IMR-90 (cell line): ENCODE data around the gene ZC3H8. TPM values are rescaled to one million over a fixed set of nuclear protein-coding genes. Genes with fewer than 3 reads are reported as not detected.

Experiments used
- ATAC-seq: fragments of 200-7000 bp; cut with Tn5 transposase; 2 replicates; pipeline ENCODE4 v1.9.1; 2020; ENCODE audit warnings: low read depth, mild to moderate bottlenecking, moderate library complexity
- BruUV-seq: library from RNA; stranded (reverse); fragments of 400-500 nt; replicated peaks from 2 replicates; lab custom pipeline; 2021; lab: Mats Ljungman, UMichigan
- CTCF ChIA-PET: fragments of 300-600 bp; formaldehyde crosslinking; extraction: SDS; loops from one replicate; lab custom pipeline; 2021; ENCODE audit warnings: antibody characterized with exemption; lab: Yijun Ruan, JAX
- POLR2A ChIA-PET: fragments of 300-600 bp; sonication (Branson Sonifier 250); formaldehyde crosslinking; loops from one replicate; lab custom pipeline; 2022; ENCODE audit warnings: antibody characterized with exemption; ENCODE audit not compliant: unreplicated experiment; lab: Charles Lee
- DNase-seq: peaks from one replicate; pipeline ENCODE4 v3.0.0; 2013
- H2AFZ ChIP-seq: replicated peaks from 2 replicates; pipeline ENCODE3; 2013; ENCODE audit warnings: low read length, mild to moderate bottlenecking; ENCODE audit not compliant: poor library complexity
- H2AK5ac ChIP-seq: 2 replicates; pipeline ENCODE4 v1.6.1; 2013; ENCODE audit warnings: low read depth, low read length, inconsistent platforms
- H2AK9ac ChIP-seq: replicated peaks from 2 replicates; pipeline ENCODE3; 2013; ENCODE audit warnings: mild to moderate bottlenecking, low read depth, low read length, moderate library complexity; ENCODE audit not compliant: poor library complexity
- H2BK120ac ChIP-seq: 2 replicates; pipeline ENCODE4 v1.6.1; 2013; ENCODE audit warnings: low read depth, low read length, inconsistent platforms
- H2BK15ac ChIP-seq: 3 replicates; pipeline ENCODE4 v1.6.1; 2013; ENCODE audit warnings: low read depth, low read length, inconsistent platforms
- H2BK20ac ChIP-seq: 2 replicates; pipeline ENCODE4 v1.6.1; 2013; ENCODE audit warnings: low read depth, mild to moderate bottlenecking, inconsistent platforms, low read length, moderate library complexity
- H2BK5ac ChIP-seq: 2 replicates; pipeline ENCODE4 v1.6.1; 2013; ENCODE audit warnings: mild to moderate bottlenecking, low read depth, low read length, inconsistent platforms; ENCODE audit not compliant: poor library complexity, severe bottlenecking
- H3K14ac ChIP-seq: replicated peaks from 2 replicates; pipeline ENCODE4 v1.6.1; 2013; ENCODE audit warnings: low read depth, low read length, inconsistent platforms
- H3K18ac ChIP-seq: 2 replicates; pipeline ENCODE4 v1.6.1; 2013; ENCODE audit warnings: low read depth, low read length, control low read depth
- H3K23ac ChIP-seq: 2 replicates; pipeline ENCODE4 v1.6.1; 2013; ENCODE audit warnings: low read depth, low read length, inconsistent platforms
- H3K27ac ChIP-seq: 2 replicates; pipeline ENCODE4 v1.5.1; 2013; ENCODE audit warnings: mild to moderate bottlenecking, control low read depth, low read length; ENCODE audit not compliant: insufficient read depth
- H3K27me3 ChIP-seq: 2 replicates; pipeline ENCODE4 v1.6.1; 2013; ENCODE audit warnings: low read length; ENCODE audit not compliant: control insufficient read depth, insufficient read depth
- H3K36me3 ChIP-seq: 2 replicates; pipeline ENCODE4 v1.6.1; 2013; ENCODE audit warnings: low read length, mixed read lengths; ENCODE audit not compliant: control insufficient read depth, insufficient read depth
- H3K4ac ChIP-seq: 2 replicates; pipeline ENCODE4 v1.6.1; 2013; ENCODE audit warnings: low read depth, low read length, inconsistent platforms
- H3K4me1 ChIP-seq: 2 replicates; pipeline ENCODE4 v1.6.1; 2013; ENCODE audit warnings: low read length, mixed read lengths; ENCODE audit not compliant: control insufficient read depth, insufficient read depth
- H3K4me2 ChIP-seq: 2 replicates; pipeline ENCODE4 v1.6.1; 2013; ENCODE audit warnings: low read depth, mild to moderate bottlenecking, control low read depth, low read length, moderate library complexity
- H3K4me3 ChIP-seq: 2 replicates; pipeline ENCODE4 v1.5.1; 2013; ENCODE audit warnings: low read depth, mild to moderate bottlenecking, control low read depth, low read length, moderate library complexity; ENCODE audit not compliant: insufficient read depth
- H3K56ac ChIP-seq: 2 replicates; pipeline ENCODE4 v1.6.1; 2013; ENCODE audit warnings: low read length, inconsistent platforms; ENCODE audit not compliant: insufficient read depth; ENCODE audit errors: extremely low read depth
- H3K79me1 ChIP-seq, 2 experiments: 2 replicates each; pipeline ENCODE4 v1.6.1; 2013; ENCODE audit warnings: low read length in 2 of 2, inconsistent platforms in 1 of 2, low read depth in 1 of 2
- H3K9ac ChIP-seq: 2 replicates; pipeline ENCODE4 v1.6.1; 2013; ENCODE audit warnings: low read depth, low read length, control low read depth
- H3K9me1 ChIP-seq: 2 replicates; pipeline ENCODE4 v1.6.1; 2013; ENCODE audit warnings: low read length, inconsistent platforms; ENCODE audit not compliant: insufficient read depth
- H3K9me3 ChIP-seq: 2 replicates; pipeline ENCODE4 v1.6.1; 2013; ENCODE audit warnings: low read length; ENCODE audit not compliant: control insufficient read depth, insufficient read depth
- H4K20me1 ChIP-seq: 2 replicates; pipeline ENCODE4 v1.6.1; 2013; ENCODE audit warnings: low read length, inconsistent platforms; ENCODE audit not compliant: insufficient read depth
- H4K5ac ChIP-seq: 2 replicates; pipeline ENCODE4 v1.6.1; 2013; ENCODE audit warnings: mild to moderate bottlenecking, low read depth, low read length, control low read depth
- H4K8ac ChIP-seq, 2 experiments: 2 replicates each; pipeline ENCODE4 v1.6.1; 2013; ENCODE audit warnings: low read depth in 2 of 2, low read length in 2 of 2, control low read depth in 1 of 2, inconsistent platforms in 1 of 2
- H4K91ac ChIP-seq: 2 replicates; pipeline ENCODE4 v1.6.1; 2013; ENCODE audit warnings: low read depth, low read length, inconsistent platforms; ENCODE audit not compliant: insufficient read depth
- BHLHE40 ChIP-seq: fragments of 150-350 bp; IDR thresholded peaks from 2 replicates; pipeline ENCODE4 v1.6.1; 2016; ENCODE audit warnings: mild to moderate bottlenecking, low read depth, low read length
- CEBPB ChIP-seq: IDR thresholded peaks from 2 replicates; pipeline ENCODE4 v1.6.1; 2012; ENCODE audit warnings: low read depth, low read length, improper control_type of control experiment
- MAFK ChIP-seq: IDR thresholded peaks from 2 replicates; pipeline ENCODE4 v1.6.1; 2012; ENCODE audit warnings: low read depth, low read length, improper control_type of control experiment
- MAZ ChIP-seq: IDR thresholded peaks from 2 replicates; pipeline ENCODE4 v1.6.1; 2012; ENCODE audit warnings: low read depth, mild to moderate bottlenecking, low read length, improper control_type of control experiment, moderate library complexity, borderline replicate concordance
- POLR2A ChIP-seq: IDR thresholded peaks from 2 replicates; pipeline ENCODE4 v1.6.1; 2012; ENCODE audit warnings: mild to moderate bottlenecking, low read depth, low read length
- RAD21 ChIP-seq: IDR thresholded peaks from 2 replicates; pipeline ENCODE4 v1.6.1; 2012; ENCODE audit warnings: low read length, improper control_type of control experiment
- RCOR1 ChIP-seq: IDR thresholded peaks from 2 replicates; pipeline ENCODE4 v1.6.1; 2012; ENCODE audit warnings: mild to moderate bottlenecking, low read length, improper control_type of control experiment; ENCODE audit not compliant: insufficient replicate concordance
- RFX5 ChIP-seq: IDR thresholded peaks from 2 replicates; pipeline ENCODE4 v1.8.0; 2012; ENCODE audit warnings: low read depth, mild to moderate bottlenecking, low read length, moderate library complexity
- WGBS, 2 experiments: methylation state at CpG; one replicate each; pipeline versions ENCODE4 v1.1.5 to v1.1.7; 2013; ENCODE audit warnings: missing lambda C conversion rate in 2 of 2; ENCODE audit not compliant: insufficient read length in 1 of 2; ENCODE audit errors: extremely low coverage in 2 of 2; 5-methylcytosine and 5-hydroxymethylcytosine counted together
- dilution Hi-C: fragments of 300-500 bp; cut with HindIII; formaldehyde crosslinking; loops from one replicate; pipeline ENCODE4 v1.14.3; 2018; ENCODE audit warnings: low sequenced_read_pairs; ENCODE audit not compliant: unreplicated experiment
- in situ Hi-C: fragments of 300-500 bp; cut with MboI; formaldehyde crosslinking; loops from 3 replicates; pipeline ENCODE4 v1.14.3; 2019; ENCODE audit warnings: low sequenced_read_pairs, inconsistent platforms, mixed read lengths
- intact Hi-C: fragments of 100-400 bp; cut with micrococcal nuclease; formaldehyde crosslinking; loops from 2 replicates; pipeline ENCODE4 v1.10.0; 2022
- polyA plus RNA-seq, 3 experiments: library from polyadenylated mRNA; depleted of rRNA; stranded (reverse); fragments of >200 nt; gene quantifications; 2 replicates each; pipeline ENCODE4 v1.2.3, GENCODE V29; 2012; ENCODE audit warnings: low replicate concordance in 1 of 3
- total RNA-seq: library from RNA; depleted of rRNA; stranded (reverse); fragments of >200 nt; gene quantifications from 2 replicates; pipeline ENCODE4 v1.2.3, GENCODE V29; 2012
- TF ChIP-seq, protein P1 (sequence below): fragments of 150-350 bp; IDR thresholded peaks from 2 replicates; pipeline ENCODE4 v1.6.1; 2017; ENCODE audit warnings: mild to moderate bottlenecking, antibody characterized with exemption, low read length, low read depth
- TF ChIP-seq, protein P2 (sequence below): fragments of 150-350 bp; IDR thresholded peaks from 2 replicates; pipeline ENCODE4 v1.6.1; 2016; ENCODE audit warnings: low read depth, mild to moderate bottlenecking, low read length, moderate library complexity, borderline replicate concordance

Gene ZC3H8
- total and polyA plus RNA-seq, 2 of the 4 experiments (the other 2 are of a cell fraction), result 0.18 to 1.6 TPM

- BruUV-seq, result no TSS peak
- Histone ChIP-seq H3K9ac (no peak overlapping the region), H3K23ac (no peak overlapping the region), H3K14ac (no peak overlapping the region), H3K4me2 (no peak overlapping the region), H2AFZ (no peak overlapping the region), H2AK9ac (no peak overlapping the region), H3K27me3 (no peaks in the 10 kb centered on the region), H4K5ac (no peak overlapping the region), H3K56ac (no peak overlapping the region), H2BK20ac (no peak overlapping the region), H3K27ac (no peak overlapping the region), H3K4me1 (no peaks in the 10 kb centered on the region), H2BK120ac (no peak overlapping the region), H4K20me1 (no peaks in the 10 kb centered on the region), H4K8ac (no peak overlapping the region), H2AK5ac (no peak overlapping the region), H3K4ac (no peak overlapping the region), H2BK5ac (no peak overlapping the region), H3K4me3 (no peak overlapping the region), H4K91ac (no peak overlapping the region), H3K9me1 (no peaks in the 10 kb centered on the region), H3K18ac (no peak overlapping the region), H3K9me3 (no peaks in the 10 kb centered on the region), H2BK15ac (no peak overlapping the region), H3K36me3 (no peaks in the 10 kb centered on the region), H3K79me1 (no peaks in the 10 kb centered on the region)
- POLR2A ChIA-PET, result no interaction called here
- TF ChIP-seq MAFK, result no peak
- TF ChIP-seq POLR2A, result no peak
- TF ChIP-seq RFX5, result no peak
- TF ChIP-seq, protein P1, sequence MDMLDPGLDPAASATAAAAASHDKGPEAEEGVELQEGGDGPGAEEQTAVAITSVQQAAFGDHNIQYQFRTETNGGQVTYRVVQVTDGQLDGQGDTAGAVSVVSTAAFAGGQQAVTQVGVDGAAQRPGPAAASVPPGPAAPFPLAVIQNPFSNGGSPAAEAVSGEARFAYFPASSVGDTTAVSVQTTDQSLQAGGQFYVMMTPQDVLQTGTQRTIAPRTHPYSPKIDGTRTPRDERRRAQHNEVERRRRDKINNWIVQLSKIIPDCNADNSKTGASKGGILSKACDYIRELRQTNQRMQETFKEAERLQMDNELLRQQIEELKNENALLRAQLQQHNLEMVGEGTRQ, result no peak
- TF ChIP-seq RAD21, result no peak
- no peak for TF ChIP-seq RCOR1
- TF ChIP-seq CEBPB, result no peak
- TF ChIP-seq BHLHE40, result no peak
- TF ChIP-seq, protein P2, sequence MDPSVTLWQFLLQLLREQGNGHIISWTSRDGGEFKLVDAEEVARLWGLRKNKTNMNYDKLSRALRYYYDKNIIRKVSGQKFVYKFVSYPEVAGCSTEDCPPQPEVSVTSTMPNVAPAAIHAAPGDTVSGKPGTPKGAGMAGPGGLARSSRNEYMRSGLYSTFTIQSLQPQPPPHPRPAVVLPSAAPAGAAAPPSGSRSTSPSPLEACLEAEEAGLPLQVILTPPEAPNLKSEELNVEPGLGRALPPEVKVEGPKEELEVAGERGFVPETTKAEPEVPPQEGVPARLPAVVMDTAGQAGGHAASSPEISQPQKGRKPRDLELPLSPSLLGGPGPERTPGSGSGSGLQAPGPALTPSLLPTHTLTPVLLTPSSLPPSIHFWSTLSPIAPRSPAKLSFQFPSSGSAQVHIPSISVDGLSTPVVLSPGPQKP, result no peak
- TF ChIP-seq MAZ, result no peak
- intact Hi-C loops, result no loop called here
- dilution Hi-C loops, result no loop called here
- ATAC-seq, result no peak
- WGBS, 2 experiments, result no CpG with 5 or more reads among the region's 3 CpGs
- in situ Hi-C loops, result no loop called here
- CTCF ChIA-PET, result no interaction called here
- no peak for DNase-seq
Observed at GRCh38 chr2:112220831-112221230, 34.0 kb downstream of the ZC3H8 start.
